GM18517 (cell line): ENCODE data around the gene TACR2.
A peak's percentile ranks its signal among the peaks of the same experiment; 100 is the strongest.

Experiments
- ATAC-seq: cut with Tn5 transposase; IDR thresholded peaks from one replicate; pipeline ENCODE4 v1.9.1; 2021; ENCODE audit warnings: mild to moderate bottlenecking, moderate library complexity; ENCODE audit not compliant: unreplicated experiment

TACR2 gene

GRCh38 chr10:69421611-69422308 lies 5.0 kb upstream of the TACR2 start:
- no peak for ATAC-seq

GRCh38 chr10:69419744-69420126 lies 3.0 kb upstream of the TACR2 start:
- no peak for ATAC-seq

- ATAC-seq, result no peak
These were observed 2.5 kb upstream of the TACR2 start for GRCh38 chr10:69419096-69419743.

DNA sequence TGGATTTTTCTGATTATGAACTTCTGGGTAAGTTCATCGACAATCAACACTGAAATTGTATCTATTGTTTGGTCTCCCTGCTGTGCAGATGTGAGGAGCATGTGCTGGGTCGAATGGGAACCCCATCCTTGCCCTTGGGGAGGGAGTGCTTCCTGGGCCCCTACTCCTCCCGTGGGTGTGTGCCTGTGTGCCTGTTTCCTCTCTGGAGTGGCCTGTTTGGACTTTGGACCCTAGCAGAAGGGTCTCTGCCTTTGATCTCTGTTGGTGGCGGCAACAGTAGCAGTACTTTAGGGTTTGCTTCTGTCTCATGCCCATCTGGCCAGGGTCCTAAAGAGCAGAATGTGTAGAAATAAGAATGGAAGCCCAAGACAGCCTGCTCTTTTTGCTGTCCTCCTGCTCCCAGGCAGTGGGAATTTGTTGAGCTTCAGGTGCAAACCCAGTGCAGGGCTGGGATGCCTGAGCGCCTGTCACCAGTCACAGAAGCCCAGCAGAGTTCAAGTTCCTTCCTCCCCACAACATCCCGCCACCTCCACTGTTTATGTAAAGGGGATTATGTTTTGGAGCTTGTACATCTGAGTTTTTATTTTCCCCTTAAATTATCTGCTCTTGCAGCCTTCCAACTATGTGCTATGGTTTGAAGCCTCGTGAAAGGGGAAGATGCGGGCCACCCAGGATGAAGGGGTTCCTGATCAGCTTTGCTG lies 1.5 kb upstream of the TACR2 start:
- no peak for ATAC-seq

DNA sequence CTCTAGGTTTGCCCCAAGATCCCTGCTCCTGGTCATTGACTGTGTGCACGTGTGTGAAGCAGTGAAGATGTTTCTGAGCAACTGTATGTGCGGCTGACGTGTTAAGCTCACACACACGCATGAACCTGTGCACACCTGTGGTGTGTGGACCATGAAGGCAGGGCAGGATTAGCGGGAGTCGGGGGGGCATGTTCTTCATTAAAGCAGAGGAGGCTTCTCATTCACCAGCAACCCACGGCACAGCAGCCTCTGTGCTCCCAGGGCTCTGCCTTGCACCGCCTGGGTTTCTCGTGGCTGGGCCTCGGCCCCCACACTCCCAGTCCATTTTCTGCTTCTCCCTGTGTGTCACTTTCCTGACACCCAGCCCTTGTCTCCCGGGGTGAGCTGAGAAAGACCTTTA lies 824 bp upstream of the TACR2 start:
- no peak for ATAC-seq

DNA sequence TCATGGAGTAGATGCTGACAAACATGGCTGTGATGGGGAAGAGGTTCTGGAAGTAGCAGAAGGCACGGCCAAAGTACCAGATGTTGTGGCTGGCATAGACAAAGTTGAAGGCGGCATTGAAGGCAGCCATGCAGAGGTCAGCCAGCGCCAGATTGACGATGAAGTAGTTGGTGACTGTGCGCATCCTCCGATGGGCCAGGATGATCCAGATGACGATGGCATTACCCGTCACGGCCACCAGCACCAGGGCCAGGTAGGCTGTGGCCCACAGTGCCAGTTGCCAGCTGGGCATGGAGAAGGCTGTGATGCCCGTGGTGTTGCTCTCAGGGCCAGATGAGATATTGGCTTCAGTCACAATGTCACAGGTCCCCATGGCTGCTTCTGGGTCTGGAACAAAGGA lies 767 bp downstream of the TACR2 start:
- ATAC-seq, result no peak

DNA sequence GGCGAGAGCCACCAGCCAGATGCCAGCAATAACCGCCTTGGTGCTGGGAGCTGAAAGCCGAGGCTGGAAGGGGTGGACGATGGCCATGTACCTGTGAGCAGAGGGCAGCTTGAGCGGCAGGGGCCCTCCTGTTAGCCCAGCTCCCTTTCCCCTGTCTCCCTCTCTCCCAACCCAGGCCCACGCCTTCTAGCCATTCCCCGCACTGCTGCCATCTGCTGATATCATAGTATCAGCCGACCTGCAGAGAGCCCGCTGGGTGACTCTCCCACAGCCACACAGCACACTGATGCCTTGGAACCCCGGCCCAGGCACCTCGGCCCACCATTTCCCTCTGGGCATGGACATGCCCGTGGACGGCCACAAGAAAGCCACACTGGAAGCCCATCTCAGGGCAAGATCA lies 1.7 kb downstream of the TACR2 start:
- no peak for ATAC-seq

- no peak for ATAC-seq
These were observed 2.4 kb downstream of the TACR2 start for GRCh38 chr10:69414036-69415018.

DNA sequence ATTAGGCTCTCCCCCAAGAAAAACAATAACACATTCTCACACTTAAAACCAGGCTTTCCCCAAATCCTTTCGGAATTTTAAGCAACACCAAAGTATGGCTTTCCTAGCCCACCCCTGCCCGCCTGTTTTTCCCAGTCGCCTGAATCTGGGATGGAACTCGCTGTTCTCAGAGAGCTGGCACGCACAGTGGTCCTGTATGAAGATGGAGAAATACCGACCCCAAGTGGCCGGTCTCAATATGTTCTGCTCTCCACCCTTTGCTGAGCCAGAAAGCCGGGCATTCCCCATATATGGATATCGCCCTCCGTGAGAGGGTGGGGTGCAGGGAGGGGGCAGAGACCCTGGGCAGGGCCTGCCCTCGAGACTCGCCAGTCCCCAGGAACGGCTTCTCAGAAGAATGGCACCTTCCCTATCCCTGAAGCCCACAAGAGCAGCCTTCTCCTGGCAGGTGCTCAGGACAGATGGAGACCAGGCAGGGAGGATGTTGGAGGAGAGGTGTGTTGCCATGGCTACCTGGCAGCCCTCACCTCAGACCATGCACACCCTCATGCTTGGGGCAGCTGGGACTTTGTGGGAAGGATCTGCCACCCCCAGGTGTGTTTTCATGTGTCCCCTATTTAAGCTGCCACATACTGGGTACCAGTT lies 3.4 kb downstream of the TACR2 start:
- no peak for ATAC-seq

- no peak for ATAC-seq
These were observed 4.4 kb downstream of the TACR2 start for GRCh38 chr10:69412232-69412790.

GRCh38 chr10:69411476-69411875 lies 5.2 kb downstream of the TACR2 start:
- ATAC-seq, result no peak

DNA sequence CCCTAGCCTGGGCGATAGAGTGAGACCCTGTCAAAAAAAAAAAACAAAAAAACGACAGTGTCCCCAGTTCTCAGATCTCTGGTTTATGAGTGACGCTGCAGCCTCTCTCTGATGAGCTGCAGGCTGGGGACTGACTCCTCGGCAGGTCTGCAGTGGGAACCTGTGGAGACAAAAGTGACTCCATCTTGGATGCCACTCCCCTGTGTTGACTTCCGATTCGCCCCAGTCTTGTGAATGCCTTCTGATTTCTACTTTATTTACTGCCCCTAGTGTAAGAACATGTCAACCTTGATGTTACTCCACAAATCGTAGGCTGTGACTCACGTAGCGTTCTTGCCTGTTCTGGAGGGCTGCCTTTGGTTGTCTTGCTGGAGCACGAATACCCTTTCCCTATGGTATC lies 6.2 kb downstream of the TACR2 start:
- no peak for ATAC-seq

GRCh38 chr10:69409968-69410367 lies 6.8 kb downstream of the TACR2 start:
- peak; percentile 39 for ATAC-seq

GRCh38 chr10:69409176-69409495 lies 7.6 kb downstream of the TACR2 start:
- ATAC-seq, result no peak

DNA sequence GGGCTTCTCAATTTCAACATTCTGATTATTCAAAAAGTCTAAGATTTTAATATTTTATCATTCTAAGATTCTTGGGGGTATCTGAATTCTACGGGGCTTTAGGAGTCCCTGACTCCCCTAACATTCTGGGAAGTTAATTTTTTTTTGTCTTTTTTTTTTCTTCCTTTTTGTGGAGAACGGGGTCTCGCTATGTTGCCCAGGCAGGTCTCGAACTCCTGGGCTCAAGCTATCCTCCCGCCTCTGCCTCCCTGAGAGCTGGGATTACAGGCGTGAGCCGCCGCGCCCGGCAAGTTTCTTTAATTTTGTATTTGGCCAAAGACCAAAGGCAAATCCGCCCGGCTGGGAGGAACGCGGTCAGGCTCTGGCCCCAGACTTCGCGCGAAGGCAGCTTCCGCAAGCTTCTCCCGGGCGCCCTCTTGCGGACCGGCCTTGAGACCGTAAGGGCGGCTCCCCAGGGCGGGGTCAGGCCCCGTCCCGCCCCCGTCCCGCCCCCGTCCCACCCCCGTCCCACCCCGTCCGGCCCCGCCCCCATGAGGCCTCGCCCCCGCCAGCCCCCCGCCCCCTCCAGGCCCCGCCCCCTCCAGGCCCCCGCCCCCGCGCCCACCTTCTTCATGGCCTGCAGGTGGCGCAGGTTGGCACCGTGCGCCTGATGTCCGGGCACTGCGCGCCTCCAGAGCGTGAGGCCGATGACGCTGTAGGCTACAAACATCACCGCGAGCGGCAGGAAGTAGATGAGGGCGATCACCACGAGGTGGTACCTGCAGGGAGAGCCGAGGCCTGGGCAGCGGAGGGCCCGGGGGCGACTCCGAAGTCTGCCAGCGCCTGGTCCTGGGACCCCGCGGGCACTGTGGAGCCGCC lies 8.2 kb downstream of the TACR2 start:
- ATAC-seq, result peak; percentile 65

GRCh38 chr10:69407621-69408301 lies 9.0 kb downstream of the TACR2 start:
- no peak for ATAC-seq

GRCh38 chr10:69406816-69407580 lies 9.7 kb downstream of the TACR2 start:
- no peak for ATAC-seq

DNA sequence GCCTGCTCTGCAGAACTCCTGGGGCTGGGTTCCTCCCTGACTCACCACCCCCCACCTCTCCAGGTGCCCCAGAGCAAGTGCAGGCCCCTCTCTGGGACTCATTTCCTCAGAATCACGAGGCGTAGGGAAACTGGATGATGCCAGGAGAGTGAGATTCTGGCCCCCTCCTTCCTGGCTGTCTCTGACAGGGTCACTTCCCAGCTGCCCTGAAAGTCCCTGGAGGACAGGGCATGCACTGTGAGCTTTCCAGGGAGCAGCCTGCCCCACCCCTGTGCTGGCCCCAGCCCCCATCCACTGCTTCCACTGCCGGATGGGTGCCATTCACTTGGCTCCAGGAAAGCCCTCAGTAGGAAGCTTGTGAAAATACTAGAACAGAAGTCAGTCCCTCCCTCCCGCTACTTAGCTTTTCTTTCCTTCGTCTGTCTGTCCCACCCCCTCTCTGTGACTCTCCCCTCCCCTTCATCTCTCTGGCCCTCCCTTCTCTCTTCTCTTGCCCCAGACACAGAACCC lies 10.4 kb downstream of the TACR2 start:
- no peak for ATAC-seq
